GM23338 (cell line): Measurements from ENCODE around the gene ALDH2. TPM values are rescaled to one million over a fixed set of nuclear protein-coding genes. Genes with fewer than 3 reads are reported as not detected.
"Not testable (repeated sequence)": the region's sequence is repeated elsewhere in the genome, so short reads cannot be mapped to it uniquely, and the experiment has no call there.

Source experiments
- ATAC-seq: fragments of 200-7000 bp; cut with Tn5 transposase; 3 replicates; pipeline ENCODE4 v1.9.1; 2020
- DNase-seq: peaks from one replicate; pipeline ENCODE4 v3.0.0-alpha.2; 2015; ENCODE audit warnings: low spot score
- H2AFZ ChIP-seq: fragments of 200-600 bp; sonication (generic); 2 replicates; pipeline ENCODE4 v1.8.0; 2016; ENCODE audit warnings: antibody characterized with exemption, mild to moderate bottlenecking, moderate library complexity
- H3F3A ChIP-seq: fragments of 200-600 bp; sonication (generic); replicated peaks from 2 replicates; pipeline ENCODE4 v1.8.0; 2017; ENCODE audit warnings: antibody characterized with exemption, mixed run types, low read depth
- H3K27ac ChIP-seq: fragments of 200-600 bp; sonication (generic); 2 replicates; pipeline ENCODE4 v1.6.1; 2016; ENCODE audit warnings: low read depth
- H3K27me3 ChIP-seq: fragments of 200-600 bp; sonication (generic); 2 replicates; pipeline ENCODE4 v1.8.0; 2016; ENCODE audit warnings: mild to moderate bottlenecking, mixed run types, moderate library complexity; ENCODE audit not compliant: insufficient read depth
- H3K36me3 ChIP-seq: fragments of 200-600 bp; sonication (generic); 2 replicates; pipeline ENCODE4 v1.8.0; 2016; ENCODE audit warnings: mild to moderate bottlenecking; ENCODE audit not compliant: insufficient read depth
- H3K4me1 ChIP-seq: fragments of 200-600 bp; sonication (generic); 2 replicates; pipeline ENCODE4 v1.8.0; 2016; ENCODE audit warnings: mild to moderate bottlenecking, moderate library complexity; ENCODE audit not compliant: insufficient read depth
- H3K4me2 ChIP-seq: fragments of 200-600 bp; sonication (generic); 2 replicates; pipeline ENCODE4 v1.7.1; 2017; ENCODE audit warnings: mixed run types
- H3K4me3 ChIP-seq: fragments of 200-600 bp; sonication (generic); 2 replicates; pipeline ENCODE4 v1.6.1; 2016; ENCODE audit warnings: mixed run types
- H3K79me2 ChIP-seq: fragments of 200-600 bp; sonication (generic); replicated peaks from 2 replicates; pipeline ENCODE4 v1.8.0; 2017; ENCODE audit warnings: mild to moderate bottlenecking; ENCODE audit not compliant: insufficient read depth
- H3K9me2 ChIP-seq: fragments of 200-600 bp; sonication (generic); 2 replicates; pipeline ENCODE4 v1.8.0; 2017; ENCODE audit not compliant: insufficient read depth
- H4K20me1 ChIP-seq: fragments of 200-600 bp; sonication (generic); replicated peaks from 2 replicates; pipeline ENCODE4 v1.8.0; 2017; ENCODE audit warnings: mild to moderate bottlenecking; ENCODE audit not compliant: insufficient read depth
- H3K27ac Mint-ChIP-seq: 2 replicates; pipeline ENCODE4 v1.8.0; 2020; ENCODE audit warnings: inconsistent platforms, mild to moderate bottlenecking, moderate library complexity, mixed read lengths
- H3K27me3 Mint-ChIP-seq: 3 replicates; pipeline ENCODE4 v1.8.0; 2022; ENCODE audit warnings: low read depth, mild to moderate bottlenecking, moderate library complexity, mixed read lengths, inconsistent platforms; ENCODE audit not compliant: insufficient read depth, poor library complexity
- H3K36me3 Mint-ChIP-seq: 3 replicates; pipeline ENCODE4 v1.8.0; 2021; ENCODE audit warnings: low read depth, mild to moderate bottlenecking, inconsistent platforms, moderate library complexity, mixed read lengths
- H3K4me1 Mint-ChIP-seq: 3 replicates; pipeline ENCODE4 v1.8.0; 2020; ENCODE audit warnings: mild to moderate bottlenecking, inconsistent platforms, mixed read lengths
- H3K4me3 Mint-ChIP-seq: 3 replicates; pipeline ENCODE4 v1.8.0; 2021; ENCODE audit warnings: moderate library complexity, mild to moderate bottlenecking, inconsistent platforms, mixed read lengths
- H3K9me3 Mint-ChIP-seq: 3 replicates; pipeline ENCODE4 v1.8.0; 2020; ENCODE audit warnings: moderate library complexity, mild to moderate bottlenecking, inconsistent platforms, mixed read lengths
- ETS1 ChIP-seq: IDR thresholded peaks from 2 replicates; pipeline ENCODE4 v1.6.1; 2016; ENCODE audit warnings: antibody characterized with exemption
- EZH2 ChIP-seq: fragments of 200-600 bp; sonication (generic); IDR thresholded peaks from one replicate; pipeline ENCODE4 v1.8.0; 2017; ENCODE audit warnings: antibody characterized with exemption, mild to moderate bottlenecking, low read depth; ENCODE audit not compliant: unreplicated experiment
- EZH2phosphoT487 ChIP-seq: fragments of 200-600 bp; sonication (generic); IDR thresholded peaks from one replicate; pipeline ENCODE4 v1.8.1; 2018; ENCODE audit warnings: antibody characterized with exemption; ENCODE audit not compliant: unreplicated experiment
- POLR2AphosphoS5 ChIP-seq: IDR thresholded peaks from 2 replicates; pipeline ENCODE4 v1.6.1; 2016; ENCODE audit warnings: antibody characterized with exemption, low read depth
- REST ChIP-seq: IDR thresholded peaks from one replicate; pipeline ENCODE4 v1.6.1; 2018; ENCODE audit warnings: antibody characterized with exemption; ENCODE audit not compliant: unreplicated experiment
- STAT1 ChIP-seq: IDR thresholded peaks from one replicate; pipeline ENCODE4 v1.6.1; 2016; ENCODE audit warnings: antibody characterized with exemption; ENCODE audit not compliant: unreplicated experiment
- ZNF114 ChIP-seq: fragments of 250-450 bp; sonication (Bioruptor Pico); IDR thresholded peaks from 2 replicates; pipeline ENCODE4 v1.5.0; 2020; ENCODE audit warnings: mild to moderate bottlenecking, moderate library complexity
- ZNF462 ChIP-seq: fragments of 250-450 bp; sonication (Bioruptor Pico); IDR thresholded peaks from 2 replicates; pipeline ENCODE4 v1.5.0; 2020; ENCODE audit warnings: mild to moderate bottlenecking, moderate library complexity
- polyA plus RNA-seq: library from polyadenylated mRNA; unstranded; fragments of >200 nt; fragmentation: Nextera tagmentation; extraction: Ambion mirVana; gene quantifications from 2 replicates; pipeline ENCODE4 v1.2.1, GENCODE V29; 2016
- total RNA-seq: library from RNA; depleted of rRNA; stranded (reverse); fragments of >200 nt; shearing (Covaris generic); gene quantifications from 2 replicates; pipeline ENCODE4 v1.2.3, GENCODE V29; 2014

The ALDH2 gene
- total and polyA plus RNA-seq, 2 experiments from 2014 or later: 14.9 to 50.5 TPM

- TF ChIP-seq ZNF462 (CRISPR knock-in tag) (no peak), EZH2phosphoT487 (no peak), POLR2AphosphoS5 (no peak)
These were observed 49.4 kb downstream of the ALDH2 start (continued) for GRCh38 chr12:111816065-111816615.

GRCh38 chr12:111816898-111817297 is 50.2 kb downstream of the ALDH2 start:
- not testable (repeated sequence) for H3K4me2 ChIP-seq, H3K27me3 ChIP-seq, H2AFZ ChIP-seq, ATAC-seq, H3K79me2 ChIP-seq, DNase-seq, H3F3A ChIP-seq, H3K9me2 ChIP-seq, H3K27ac ChIP-seq, H3K36me3 ChIP-seq, H3K4me3 Mint-ChIP-seq, H3K27ac Mint-ChIP-seq, H4K20me1 ChIP-seq, H3K36me3 Mint-ChIP-seq, H3K27me3 Mint-ChIP-seq, H3K4me3 ChIP-seq, H3K4me1 ChIP-seq
- H3K9me3 Mint-ChIP-seq: peaks cover 12% of the 10 kb centered on the region; the same call in 2 of the 3 replicates
- H3K4me1 Mint-ChIP-seq: peaks cover 25% of the 10 kb centered on the region

- H3K9me2 ChIP-seq: no peaks in the 10 kb centered on the region
- no peaks in the 10 kb centered on the region for H3F3A ChIP-seq
- no peaks in the 10 kb centered on the region for H3K27me3 ChIP-seq
- no peaks in the 10 kb centered on the region; the same call in 1 of the 2 replicates for H3K4me1 ChIP-seq
- H3K27ac Mint-ChIP-seq: no peak overlapping the region
- H3K79me2 ChIP-seq: no peaks in the 10 kb centered on the region
- 0 out of 3 replicates have a peak, but pooled peaks cover 2% of the 10 kb centered on the region for H3K36me3 Mint-ChIP-seq
- DNase-seq (no peak), ATAC-seq (no peak)
- H3K4me3 Mint-ChIP-seq: no peak overlapping the region
- no peak overlapping the region for H3K4me3 ChIP-seq
- no peak overlapping the region for H3K27ac ChIP-seq
- peaks cover 10% of the 10 kb centered on the region; the same call in 2 of the 3 replicates for H3K9me3 Mint-ChIP-seq
- no peak overlapping the region for H2AFZ ChIP-seq
- H3K36me3 ChIP-seq: no peaks in the 10 kb centered on the region
- H4K20me1 ChIP-seq: no peaks in the 10 kb centered on the region
- H3K4me2 ChIP-seq: no peak overlapping the region
- H3K4me1 Mint-ChIP-seq: peaks cover 39% of the 10 kb centered on the region
- no peaks in the 10 kb centered on the region for H3K27me3 Mint-ChIP-seq
- TF ChIP-seq REST: no peak
- no peak for TF ChIP-seq ETS1
- TF ChIP-seq ZNF114 (CRISPR knock-in tag): no peak
- TF ChIP-seq POLR2AphosphoS5: no peak
- no peak for TF ChIP-seq STAT1
- no peak for TF ChIP-seq EZH2
These were observed 51.6 kb downstream of the ALDH2 start for GRCh38 chr12:111818340-111818739.
